Measurements from ENCODE around the gene MGAT5.
"Not testable (repeated sequence)": the region's sequence is repeated elsewhere in the genome, so short reads cannot be mapped to it uniquely, and the experiment has no call there.

MGAT5 gene

GRCh38 chr2:134455426-134455825 lies 201.6 kb downstream of the MGAT5 start:
- DNase-seq = no peak

- no peak for DNase-seq
These were observed 203.5 kb downstream of the MGAT5 start for GRCh38 chr2:134457353-134457752.

GRCh38 chr2:134457765-134458472 lies 204.0 kb downstream of the MGAT5 start:
- no peak for DNase-seq

- no peak for DNase-seq
These were observed 204.6 kb downstream of the MGAT5 start for GRCh38 chr2:134458473-134458853.

GRCh38 chr2:134458950-134459349 lies 205.1 kb downstream of the MGAT5 start:
- no peak for DNase-seq

GRCh38 chr2:134459706-134460406 lies 206.0 kb downstream of the MGAT5 start:
- no peak for DNase-seq

GRCh38 chr2:134460583-134460998 lies 206.7 kb downstream of the MGAT5 start:
- DNase-seq = peak; percentile 28

- no peak for DNase-seq
These were observed 207.6 kb downstream of the MGAT5 start for GRCh38 chr2:134461511-134461910.

- DNase-seq = no peak
These were observed 208.4 kb downstream of the MGAT5 start for GRCh38 chr2:134462275-134462674.

- DNase-seq = no peak
These were observed 209.2 kb downstream of the MGAT5 start for GRCh38 chr2:134462791-134463698.

- DNase-seq = no peak
These were observed 209.8 kb downstream of the MGAT5 start for GRCh38 chr2:134463699-134464022.

- no peak for DNase-seq
These were observed 211.6 kb downstream of the MGAT5 start for GRCh38 chr2:134465228-134466105.

GRCh38 chr2:134466141-134466540 lies 212.3 kb downstream of the MGAT5 start:
- peak; percentile 6 for DNase-seq

- DNase-seq = no peak
These were observed 214.3 kb downstream of the MGAT5 start for GRCh38 chr2:134468164-134468563.

- DNase-seq = no peak
These were observed 214.9 kb downstream of the MGAT5 start for GRCh38 chr2:134468776-134469175.

GRCh38 chr2:134469516-134470115 lies 215.7 kb downstream of the MGAT5 start:
- no peak for DNase-seq

GRCh38 chr2:134470561-134471168 lies 216.8 kb downstream of the MGAT5 start:
- no peak for DNase-seq

GRCh38 chr2:134476982-134477381 lies 223.1 kb downstream of the MGAT5 start:
- not testable (repeated sequence) for DNase-seq

- DNase-seq = no peak
These were observed 225.9 kb downstream of the MGAT5 start for GRCh38 chr2:134479696-134480330.

- DNase-seq = no peak
These were observed 228.4 kb downstream of the MGAT5 start for GRCh38 chr2:134482131-134482723.

Measured in NCI-H524 treated with DMSO at 0.1 percent for 48 hours (cell line).